ENCODE measurements around the gene UST.
"Not testable (repeated sequence)": the region's sequence is repeated elsewhere in the genome, so short reads cannot be mapped to it uniquely, and the experiment has no call there.

The UST gene

GRCh38 chr6:149015535-149016525 lies 269.0 kb downstream of the UST start:
- no peak for DNase-seq

- no peak for DNase-seq
Measured at GRCh38 chr6:149016716-149017115, 269.9 kb downstream of the UST start.

- no peak for DNase-seq
Measured at GRCh38 chr6:149020319-149020718, 273.5 kb downstream of the UST start.

GRCh38 chr6:149024361-149024760 lies 277.5 kb downstream of the UST start:
- no peak for DNase-seq

- no peak for DNase-seq
Measured at GRCh38 chr6:149025061-149025460, 278.2 kb downstream of the UST start.

- DNase-seq, result no peak
Measured at GRCh38 chr6:149026530-149026942, 279.7 kb downstream of the UST start.

- DNase-seq, result no peak
Measured at GRCh38 chr6:149027484-149027883, 280.7 kb downstream of the UST start.

- peak; percentile 75 for DNase-seq
Measured at GRCh38 chr6:149028767-149029405, 282.1 kb downstream of the UST start.

GRCh38 chr6:149031201-149031858 lies 284.5 kb downstream of the UST start:
- no peak for DNase-seq

- no peak for DNase-seq
Measured at GRCh38 chr6:149031859-149032598, 285.2 kb downstream of the UST start.

GRCh38 chr6:149032599-149033405 lies 286.0 kb downstream of the UST start:
- no peak for DNase-seq

GRCh38 chr6:149033454-149033853 lies 286.6 kb downstream of the UST start:
- no peak for DNase-seq

- DNase-seq, result no peak
Measured at GRCh38 chr6:149035766-149036165, 288.9 kb downstream of the UST start.

- DNase-seq, result no peak
Measured at GRCh38 chr6:149037051-149037671, 290.3 kb downstream of the UST start.

GRCh38 chr6:149039025-149039424 lies 292.2 kb downstream of the UST start:
- DNase-seq, result not testable (repeated sequence)

- no peak for DNase-seq
Measured at GRCh38 chr6:149041953-149042352, 295.1 kb downstream of the UST start.

GRCh38 chr6:149043476-149044130 lies 296.8 kb downstream of the UST start:
- DNase-seq, result no peak

- DNase-seq, result no peak
Measured at GRCh38 chr6:149044528-149044927, 297.7 kb downstream of the UST start.

GRCh38 chr6:149045404-149045803 lies 298.6 kb downstream of the UST start:
- no peak for DNase-seq

- DNase-seq, result no peak
Measured at GRCh38 chr6:149046164-149046821, 299.5 kb downstream of the UST start.
